H9 (cell line): Measurements from ENCODE around the gene LUZP4. TPM values are rescaled to one million over a fixed set of nuclear protein-coding genes. Genes with fewer than 3 reads are reported as not detected.

Experiments
- DNase-seq: peaks from one replicate; pipeline ENCODE4 v3.0.0-alpha.2; 2017
- H2AFZ ChIP-seq: one replicate; pipeline ENCODE4 v1.6.1; 2013; ENCODE audit warnings: mild to moderate bottlenecking, low read length, control low read depth, moderate library complexity
- H2AK5ac ChIP-seq: 2 replicates; pipeline ENCODE4 v1.6.1; 2013; ENCODE audit warnings: low read length, control low read depth, mixed read lengths; ENCODE audit not compliant: insufficient read length
- H2BK120ac ChIP-seq: one replicate; pipeline ENCODE4 v1.6.1; 2013; ENCODE audit warnings: low read depth, mild to moderate bottlenecking, low read length, control low read depth, inconsistent platforms; ENCODE audit not compliant: poor library complexity, severe bottlenecking
- H2BK12ac ChIP-seq: 2 replicates; pipeline ENCODE4 v1.6.1; 2013; ENCODE audit warnings: low read length, control low read depth, mixed read lengths, low read depth; ENCODE audit not compliant: insufficient read length
- H2BK15ac ChIP-seq: 2 replicates; pipeline ENCODE4 v1.6.1; 2013; ENCODE audit warnings: low read depth, low read length, control low read depth
- H2BK20ac ChIP-seq: one replicate; pipeline ENCODE4 v1.6.1; 2013; ENCODE audit warnings: low read depth, mild to moderate bottlenecking, low read length, control low read depth, inconsistent platforms; ENCODE audit not compliant: poor library complexity, severe bottlenecking
- H2BK5ac ChIP-seq: 2 replicates; pipeline ENCODE4 v1.6.1; 2013; ENCODE audit warnings: low read length, control low read depth, mixed read lengths; ENCODE audit not compliant: insufficient read length
- H3K14ac ChIP-seq: 2 replicates; pipeline ENCODE4 v1.6.1; 2013; ENCODE audit warnings: low read length, control low read depth; ENCODE audit not compliant: insufficient read depth
- H3K18ac ChIP-seq: 2 replicates; pipeline ENCODE4 v1.6.1; 2013; ENCODE audit warnings: low read depth, mild to moderate bottlenecking, mixed read lengths, low read length, control low read depth; ENCODE audit not compliant: insufficient read length
- H3K23ac ChIP-seq: 2 replicates; pipeline ENCODE4 v1.6.1; 2013; ENCODE audit warnings: low read length, control low read depth, mixed read lengths, low read depth; ENCODE audit not compliant: insufficient read length
- H3K23me2 ChIP-seq: 2 replicates; pipeline ENCODE4 v1.6.1; 2013; ENCODE audit warnings: low read depth, mild to moderate bottlenecking, mixed read lengths, low read length, control low read depth; ENCODE audit not compliant: insufficient read length, poor library complexity, severe bottlenecking
- H3K27ac ChIP-seq: 2 replicates; pipeline ENCODE4 v1.5.1; 2013; ENCODE audit warnings: low read length, control low read depth, mixed read lengths, low read depth; ENCODE audit not compliant: insufficient read length
- H3K27me3 ChIP-seq: 2 replicates; pipeline ENCODE4 v1.6.1; 2013; ENCODE audit warnings: low read length, control low read depth, inconsistent platforms; ENCODE audit not compliant: insufficient read depth
- H3K4ac ChIP-seq: 2 replicates; pipeline ENCODE4 v1.6.1; 2013; ENCODE audit warnings: low read depth, mild to moderate bottlenecking, control low read depth, inconsistent platforms, low read length, moderate library complexity
- H3K4me1 ChIP-seq: 2 replicates; pipeline ENCODE4 v1.6.1; 2013; ENCODE audit warnings: low read length, control low read depth, inconsistent platforms; ENCODE audit not compliant: insufficient read depth
- H3K4me2 ChIP-seq: 2 replicates; pipeline ENCODE4 v1.6.1; 2013; ENCODE audit warnings: low read length, control low read depth, mixed read lengths; ENCODE audit not compliant: insufficient read length, insufficient read depth
- H3K56ac ChIP-seq: 2 replicates; pipeline ENCODE4 v1.6.1; 2013; ENCODE audit warnings: low read depth, mild to moderate bottlenecking, mixed read lengths, low read length, control low read depth; ENCODE audit not compliant: insufficient read length
- H3K79me1 ChIP-seq: 2 replicates; pipeline ENCODE4 v1.6.1; 2013; ENCODE audit warnings: low read depth, mild to moderate bottlenecking, moderate library complexity, low read length, control low read depth, inconsistent platforms; ENCODE audit not compliant: insufficient read depth, poor library complexity, severe bottlenecking
- H3K79me2 ChIP-seq: 2 replicates; pipeline ENCODE4 v1.6.1; 2013; ENCODE audit warnings: low read length, control low read depth, inconsistent platforms; ENCODE audit not compliant: insufficient read depth
- H3K9ac ChIP-seq: 2 replicates; pipeline ENCODE4 v1.6.1; 2013; ENCODE audit warnings: low read length, control low read depth, mixed read lengths; ENCODE audit not compliant: insufficient read length; ENCODE audit errors: extremely low read depth
- H3K9me3 ChIP-seq: one replicate; pipeline ENCODE4 v1.6.1; 2013; ENCODE audit warnings: low read depth, low read length, inconsistent platforms; ENCODE audit not compliant: control insufficient read depth
- H3T11ph ChIP-seq: one replicate; pipeline ENCODE4 v1.6.1; 2013; ENCODE audit warnings: mild to moderate bottlenecking, low read length, control low read depth, inconsistent platforms
- H4K20me1 ChIP-seq: one replicate; pipeline ENCODE4 v1.6.1; 2013; ENCODE audit not compliant: control insufficient read depth, insufficient read length, insufficient read depth
- H4K5ac ChIP-seq: 2 replicates; pipeline ENCODE4 v1.6.1; 2013; ENCODE audit warnings: low read depth, mild to moderate bottlenecking, mixed read lengths, low read length, control low read depth; ENCODE audit not compliant: insufficient read length
- H4K8ac ChIP-seq: replicated peaks from 2 replicates; pipeline ENCODE4 v1.6.1; 2013; ENCODE audit warnings: low read length, control low read depth, mixed read lengths, low read depth; ENCODE audit not compliant: insufficient read length
- H4K91ac ChIP-seq: 2 replicates; pipeline ENCODE4 v1.6.1; 2013; ENCODE audit warnings: low read depth, mild to moderate bottlenecking, moderate library complexity, mixed read lengths, low read length, control low read depth; ENCODE audit not compliant: insufficient read length
- H3K27ac Mint-ChIP-seq, 3 experiments: 2 replicates in 2 of 3; 3 replicates in 1 of 3; pipeline ENCODE4 v1.8.0; 2020 to 2021; ENCODE audit warnings: mixed read lengths in 3 of 3, mild to moderate bottlenecking in 1 of 3, moderate library complexity in 1 of 3
- H3K27me3 Mint-ChIP-seq: 2 replicates; pipeline ENCODE4 v1.8.0; 2021; ENCODE audit warnings: low read depth, mild to moderate bottlenecking, moderate library complexity, mixed read lengths
- H3K36me3 Mint-ChIP-seq, 3 experiments: 2 replicates in 2 of 3; 3 replicates in 1 of 3; pipeline ENCODE4 v1.8.0; 2020 to 2021; ENCODE audit warnings: low read depth in 3 of 3, mixed read lengths in 3 of 3; ENCODE audit not compliant: insufficient read depth in 1 of 3
- H3K4me1 Mint-ChIP-seq, 2 experiments: 2 replicates each; pipeline ENCODE4 v1.8.0; 2020; ENCODE audit warnings: mixed read lengths in 2 of 2
- H3K4me3 Mint-ChIP-seq, 2 experiments: 2 replicates in 1 of 2; 3 replicates in 1 of 2; pipeline ENCODE4 v1.8.0; 2020 to 2021; ENCODE audit warnings: mild to moderate bottlenecking in 2 of 2, mixed read lengths in 2 of 2, moderate library complexity in 1 of 2
- H3K9me3 Mint-ChIP-seq, 2 experiments: 2 replicates in 1 of 2; 3 replicates in 1 of 2; pipeline ENCODE4 v1.8.0; 2020; ENCODE audit warnings: mild to moderate bottlenecking in 2 of 2, mixed read lengths in 2 of 2, moderate library complexity in 1 of 2
- WGBS: extraction: QIAGEN DNeasy Blood & Tissue Kit; methylation state at CpG from one replicate; pipeline ENCODE4 v1.1.7; 2013; ENCODE audit warnings: missing lambda C conversion rate, low lambda C conversion rate, mixed read lengths; ENCODE audit not compliant: insufficient read length; ENCODE audit errors: extremely low coverage; 5-methylcytosine and 5-hydroxymethylcytosine counted together
- total RNA-seq: library from RNA; stranded (reverse); gene quantifications from 2 replicates; pipeline ENCODE4 v1.2.1, GENCODE V29; 2021
- TF ChIP-seq, protein P1 (sequence below): fragments of 200-600 bp; sonication (generic); conservative IDR thresholded peaks from 3 replicates; pipeline ENCODE4 v1.8.0; 2021; ENCODE audit warnings: antibody characterized with exemption, mild to moderate bottlenecking

Gene LUZP4
- total RNA-seq, 1 experiment from 2014 or later: not detected

DNA sequence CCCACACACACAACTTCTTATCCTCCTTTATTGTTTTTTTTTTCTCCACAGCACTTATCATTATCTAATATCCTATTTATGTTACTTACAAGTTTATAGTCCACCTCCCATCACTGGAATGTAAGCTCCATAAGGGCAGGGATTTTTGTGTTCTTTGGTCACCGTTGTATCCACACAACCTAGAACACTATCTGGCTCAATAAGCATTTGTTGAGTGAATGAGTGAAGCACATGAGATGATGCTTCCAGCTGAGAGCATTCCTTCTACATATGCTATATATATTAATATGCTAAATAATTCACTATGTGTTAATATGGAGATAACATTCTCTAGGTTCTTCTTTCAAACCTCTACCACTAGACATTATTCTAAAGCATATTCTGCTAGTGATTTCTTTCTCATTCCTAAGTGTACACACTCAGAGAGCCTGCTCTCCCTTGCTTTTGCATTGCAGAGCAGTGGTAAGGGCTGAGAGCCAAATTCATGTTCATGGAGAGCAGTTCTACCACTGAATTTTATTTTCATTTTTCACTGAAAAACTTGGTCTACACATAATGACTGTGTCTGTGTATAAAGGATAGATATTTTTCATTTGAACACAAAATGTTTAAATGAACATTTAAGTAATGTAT is 20.3 kb upstream of the LUZP4 start:
- Mint-ChIP-seq H3K27me3 (no peaks in the 10 kb centered on the region), H3K4me3 (no peak overlapping the region), H3K9me3 (no peaks in the 10 kb centered on the region), H3K36me3 (no peaks in the 10 kb centered on the region), H3K4me1 (peaks cover 5 to 13% of the 10 kb centered on the region in 2 experiments), H3K27ac (no peak overlapping the region; a peak in 1 of 7 replicates)
- Histone ChIP-seq H3K4me1 (no peaks in the 10 kb centered on the region), H3K4ac (no peak overlapping the region), H3K14ac (no peak overlapping the region), H2BK12ac (no peak overlapping the region), H3K9me3 (no peaks in the 10 kb centered on the region), H2BK120ac (no peak overlapping the region), H3K56ac (no peak overlapping the region), H2BK20ac (no peak overlapping the region), H2AK5ac (no peak overlapping the region), H2AFZ (no peak overlapping the region), H3K79me2 (no peaks in the 10 kb centered on the region), H3T11ph (no peak overlapping the region), H3K9ac (no peak overlapping the region), H3K23ac (no peak overlapping the region), H3K4me2 (no peak overlapping the region), H4K5ac (no peak overlapping the region), H2BK5ac (no peak overlapping the region), H2BK15ac (no peak overlapping the region), H3K79me1 (no peaks in the 10 kb centered on the region), H4K20me1 (no peaks in the 10 kb centered on the region), H3K23me2 (no peaks in the 10 kb centered on the region), H3K18ac (no peak overlapping the region), H4K8ac (no peak overlapping the region), H4K91ac (no peak overlapping the region), H3K27ac (no peak overlapping the region), H3K27me3 (no peaks in the 10 kb centered on the region)
- WGBS: no CpG with 5 or more reads among the region's 1 CpG
- DNase-seq: no peak
- TF ChIP-seq, protein P1, sequence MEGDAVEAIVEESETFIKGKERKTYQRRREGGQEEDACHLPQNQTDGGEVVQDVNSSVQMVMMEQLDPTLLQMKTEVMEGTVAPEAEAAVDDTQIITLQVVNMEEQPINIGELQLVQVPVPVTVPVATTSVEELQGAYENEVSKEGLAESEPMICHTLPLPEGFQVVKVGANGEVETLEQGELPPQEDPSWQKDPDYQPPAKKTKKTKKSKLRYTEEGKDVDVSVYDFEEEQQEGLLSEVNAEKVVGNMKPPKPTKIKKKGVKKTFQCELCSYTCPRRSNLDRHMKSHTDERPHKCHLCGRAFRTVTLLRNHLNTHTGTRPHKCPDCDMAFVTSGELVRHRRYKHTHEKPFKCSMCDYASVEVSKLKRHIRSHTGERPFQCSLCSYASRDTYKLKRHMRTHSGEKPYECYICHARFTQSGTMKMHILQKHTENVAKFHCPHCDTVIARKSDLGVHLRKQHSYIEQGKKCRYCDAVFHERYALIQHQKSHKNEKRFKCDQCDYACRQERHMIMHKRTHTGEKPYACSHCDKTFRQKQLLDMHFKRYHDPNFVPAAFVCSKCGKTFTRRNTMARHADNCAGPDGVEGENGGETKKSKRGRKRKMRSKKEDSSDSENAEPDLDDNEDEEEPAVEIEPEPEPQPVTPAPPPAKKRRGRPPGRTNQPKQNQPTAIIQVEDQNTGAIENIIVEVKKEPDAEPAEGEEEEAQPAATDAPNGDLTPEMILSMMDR: no peak
